H1 (cell line): ENCODE results near the gene PGBD5. TPM values are rescaled to one million over a fixed set of nuclear protein-coding genes. Genes with fewer than 3 reads are reported as not detected.

Experiments used
- CTCF ChIA-PET: fragments of 300-600 bp; sonication (Branson Sonifier 250); formaldehyde crosslinking; loops from one replicate; lab custom pipeline; 2021; ENCODE audit not compliant: partially characterized antibody; lab: Charles Lee
- POLR2A ChIA-PET: fragments of 300-600 bp; sonication (Branson Sonifier 250); formaldehyde crosslinking; loops from one replicate; lab custom pipeline; 2021; ENCODE audit warnings: inconsistent platforms; ENCODE audit not compliant: partially characterized antibody; lab: Charles Lee
- DNase-seq, 2 experiments: peaks; one replicate each; pipeline versions ENCODE4 v3.0.0 to v3.0.0-alpha.2; 2010 to 2022; ENCODE audit warnings: low spot score in 2 of 2, low read depth in 1 of 2, mixed read lengths in 1 of 2
- FAIRE-seq: peaks from 2 replicates; lab custom pipeline; 2011; peaks lifted over from hg19 to GRCh38; lab: Jason Lieb, UNC
- H2AFZ ChIP-seq: 2 replicates; pipeline ENCODE4 v1.8.1; 2012; ENCODE audit warnings: low read length, inconsistent platforms
- H2AK5ac ChIP-seq: 2 replicates; pipeline ENCODE4 v1.6.1; 2013; ENCODE audit warnings: low read depth, low read length
- H2BK120ac ChIP-seq: replicated peaks from 2 replicates; pipeline ENCODE3; 2013; ENCODE audit warnings: low read depth, low read length, inconsistent platforms
- H2BK12ac ChIP-seq: 2 replicates; pipeline ENCODE4 v1.6.1; 2013; ENCODE audit warnings: low read depth, low read length
- H2BK15ac ChIP-seq: 2 replicates; pipeline ENCODE4 v1.6.1; 2013; ENCODE audit warnings: low read length
- H2BK20ac ChIP-seq: 2 replicates; pipeline ENCODE4 v1.6.1; 2013; ENCODE audit warnings: low read length
- H2BK5ac ChIP-seq: 2 replicates; pipeline ENCODE4 v1.6.1; 2013; ENCODE audit warnings: low read depth, low read length
- H3K14ac ChIP-seq: 2 replicates; pipeline ENCODE4 v1.6.1; 2013; ENCODE audit warnings: inconsistent platforms; ENCODE audit not compliant: insufficient read length
- H3K18ac ChIP-seq: 2 replicates; pipeline ENCODE4 v1.6.1; 2013; ENCODE audit warnings: low read length; ENCODE audit errors: extremely low read depth
- H3K23ac ChIP-seq: 2 replicates; pipeline ENCODE4 v1.6.1; 2013; ENCODE audit warnings: inconsistent platforms; ENCODE audit not compliant: insufficient read length
- H3K23me2 ChIP-seq: 2 replicates; pipeline ENCODE4 v1.6.1; 2013; ENCODE audit warnings: low read depth, low read length
- H3K27ac ChIP-seq: 2 replicates; pipeline ENCODE4 v1.6.1; 2011; ENCODE audit warnings: low read depth, low read length, inconsistent platforms
- H3K27me3 ChIP-seq, 4 experiments: replicated peaks in 1 of 4; 1 replicate in 1 of 4; 2 replicates in 3 of 4; pipeline versions ENCODE4 v1.6.1 to v1.8.1; 2011 to 2013; ENCODE audit warnings: low read length in 3 of 4, mild to moderate bottlenecking in 3 of 4, inconsistent platforms in 2 of 4, mixed read lengths in 2 of 4, moderate library complexity in 1 of 4; ENCODE audit not compliant: control insufficient read depth in 3 of 4, insufficient read depth in 3 of 4; ENCODE audit errors: extremely low read depth in 1 of 4
- H3K36me3 ChIP-seq, 4 experiments: 2 replicates each; pipeline versions ENCODE4 v1.6.1 to v1.8.1; 2011 to 2013; ENCODE audit warnings: mild to moderate bottlenecking in 4 of 4, low read length in 3 of 4, moderate library complexity in 2 of 4, control low read depth in 1 of 4, inconsistent platforms in 1 of 4; ENCODE audit not compliant: insufficient read depth in 4 of 4, control insufficient read depth in 2 of 4
- H3K4ac ChIP-seq: replicated peaks from 2 replicates; pipeline ENCODE3; 2013; ENCODE audit warnings: low read length, low read depth, mixed read lengths, inconsistent platforms; ENCODE audit not compliant: insufficient read length
- H3K4me1 ChIP-seq, 4 experiments: replicated peaks in 1 of 4; 1 replicate in 1 of 4; 2 replicates in 3 of 4; pipeline versions ENCODE4 v1.6.1 to v1.8.1; 2011 to 2013; ENCODE audit warnings: low read length in 3 of 4, inconsistent platforms in 2 of 4, mixed read lengths in 1 of 4; ENCODE audit not compliant: insufficient read depth in 4 of 4, control insufficient read depth in 3 of 4
- H3K4me2 ChIP-seq, 2 experiments: 2 replicates each; pipeline versions ENCODE4 v1.6.1 to v1.8.1; 2011 to 2013; ENCODE audit warnings: low read depth in 2 of 2, low read length in 2 of 2, control low read depth in 1 of 2, inconsistent platforms in 1 of 2, mild to moderate bottlenecking in 1 of 2; ENCODE audit not compliant: insufficient read depth in 1 of 2
- H3K4me3 ChIP-seq, 4 experiments: fragments of 200-600, 300-600 bp in 1 of 4; sonication (generic), shearing (Covaris generic), sonication (Bioruptor Twin) in 1 of 4; 2 replicates each; pipeline versions ENCODE4 v1.5.1 to v1.8.1; 2011 to 2016; ENCODE audit warnings: low read length in 4 of 4, low read depth in 3 of 4, control low read depth in 2 of 4, inconsistent platforms in 2 of 4, mild to moderate bottlenecking in 2 of 4, mixed read lengths in 1 of 4, moderate library complexity in 1 of 4; ENCODE audit not compliant: insufficient read depth in 2 of 4; ENCODE audit errors: extremely low read depth in 1 of 4
- H3K56ac ChIP-seq: replicated peaks from 2 replicates; pipeline ENCODE3; 2013; ENCODE audit warnings: low read depth, mild to moderate bottlenecking, mixed read lengths, low read length, inconsistent platforms; ENCODE audit not compliant: insufficient read length
- H3K79me1 ChIP-seq: 2 replicates; pipeline ENCODE4 v1.6.1; 2013; ENCODE audit warnings: low read depth, low read length, control low read depth
- H3K79me2 ChIP-seq, 2 experiments: 2 replicates each; pipeline versions ENCODE4 v1.6.1 to v1.8.1; 2012 to 2013; ENCODE audit warnings: low read length in 2 of 2, mild to moderate bottlenecking in 2 of 2, inconsistent platforms in 1 of 2; ENCODE audit not compliant: insufficient read depth in 2 of 2, control insufficient read depth in 1 of 2
- H3K9ac ChIP-seq, 4 experiments: replicated peaks in 1 of 4; 1 replicate in 1 of 4; 2 replicates in 3 of 4; pipeline versions ENCODE4 v1.6.1 to v1.8.1; 2011 to 2013; ENCODE audit warnings: low read depth in 3 of 4, low read length in 3 of 4, control low read depth in 2 of 4, mild to moderate bottlenecking in 2 of 4, moderate library complexity in 2 of 4, inconsistent platforms in 1 of 4; ENCODE audit errors: extremely low read depth in 1 of 4
- H3K9me3 ChIP-seq, 2 experiments: 2 replicates each; pipeline versions ENCODE4 v1.6.1 to v1.8.1; 2012 to 2013; ENCODE audit warnings: mild to moderate bottlenecking in 2 of 2, moderate library complexity in 2 of 2, control low read depth in 1 of 2, inconsistent platforms in 1 of 2, low read depth in 1 of 2, low read length in 1 of 2, mixed read lengths in 1 of 2; ENCODE audit not compliant: insufficient read depth in 2 of 2
- H4K20me1 ChIP-seq, 2 experiments: replicated peaks in 1 of 2; 2 replicates each; pipeline versions ENCODE3 to v1.8.1; 2011 to 2013; ENCODE audit warnings: inconsistent platforms in 2 of 2, low read length in 2 of 2, mild to moderate bottlenecking in 1 of 2; ENCODE audit not compliant: insufficient read depth in 2 of 2, control insufficient read depth in 1 of 2
- H4K5ac ChIP-seq: 2 replicates; pipeline ENCODE4 v1.6.1; 2013; ENCODE audit warnings: low read length, low read depth, mixed read lengths, inconsistent platforms; ENCODE audit not compliant: insufficient read length
- H4K8ac ChIP-seq: 2 replicates; pipeline ENCODE4 v1.8.0; 2013; ENCODE audit warnings: mild to moderate bottlenecking, moderate library complexity, low read length, inconsistent platforms; ENCODE audit not compliant: insufficient read depth; ENCODE audit errors: extremely low read depth
- H4K91ac ChIP-seq: replicated peaks from 2 replicates; pipeline ENCODE3; 2013; ENCODE audit warnings: low read length, mixed read lengths, inconsistent platforms; ENCODE audit not compliant: insufficient read length
- CBX5 ChIP-seq: fragments of 300-800, 300-1000 bp; sonication (generic); IDR thresholded peaks from 2 replicates; pipeline ENCODE4 v1.7.1; 2016; ENCODE audit warnings: antibody characterized with exemption, low read length, low read depth
- CHD1 ChIP-seq: IDR thresholded peaks from 2 replicates; pipeline ENCODE4 v1.6.1; 2012; ENCODE audit warnings: low read depth, low read length, improper control_type of control experiment
- EZH2 ChIP-seq: fragments of 200-600 bp; sonication (generic); IDR thresholded peaks from 2 replicates; pipeline ENCODE4 v1.7.1; 2012; ENCODE audit warnings: low read depth, mild to moderate bottlenecking, moderate library complexity, low read length, inconsistent platforms; ENCODE audit not compliant: severe bottlenecking
- HDAC2 ChIP-seq, 2 experiments: fragments of 300-600 bp in 1 of 2; sonication (generic) in 1 of 2; IDR thresholded peaks; 2 replicates each; pipeline ENCODE4 v1.6.1; 2011 to 2012; ENCODE audit warnings: low read depth in 2 of 2, low read length in 2 of 2, mild to moderate bottlenecking in 2 of 2, moderate library complexity in 2 of 2, borderline replicate concordance in 1 of 2, inconsistent platforms in 1 of 2
- NANOG ChIP-seq: IDR thresholded peaks from 2 replicates; pipeline ENCODE4 v1.6.1; 2011; ENCODE audit warnings: low read length, low read depth, mild to moderate bottlenecking, inconsistent platforms; ENCODE audit not compliant: insufficient read depth, poor library complexity, severe bottlenecking
- SIX5 ChIP-seq: IDR thresholded peaks from 2 replicates; pipeline ENCODE4 v1.6.1; 2011; ENCODE audit warnings: mild to moderate bottlenecking, low read depth, low read length
- SP1 ChIP-seq: IDR thresholded peaks from 2 replicates; pipeline ENCODE4 v1.6.1; 2011; ENCODE audit warnings: low read depth, low read length
- SRF ChIP-seq: IDR thresholded peaks from 2 replicates; pipeline ENCODE4 v1.6.1; 2011; ENCODE audit warnings: mild to moderate bottlenecking, low read depth, low read length, moderate library complexity
- WGBS, 2 experiments: shearing (Covaris generic) in 1 of 2; methylation state at CpG; one replicate each; pipeline versions ENCODE4 v1.1.6 to v1.1.7; 2013 to 2015; ENCODE audit warnings: low lambda C conversion rate in 2 of 2, mixed read lengths in 2 of 2, inconsistent platforms in 1 of 2, low coverage in 1 of 2, missing lambda C conversion rate in 1 of 2; ENCODE audit not compliant: insufficient replicate concordance in 2 of 2, insufficient coverage in 1 of 2, insufficient read length in 1 of 2; ENCODE audit errors: extremely low coverage in 1 of 2, missing lambda C conversion rate in 1 of 2; 5-methylcytosine and 5-hydroxymethylcytosine counted together
- polyA plus RNA-seq, 7 experiments: library from polyadenylated mRNA; depleted of rRNA in 3 of 7; stranded (reverse) in 5 of 7; unstranded in 2 of 7; fragments of >200 nt in 5 of 7; fragments of 200-250 nt in 2 of 7; gene quantifications; 1 replicate in 5 of 7; 2 replicates in 1 of 7; 4 replicates in 1 of 7; pipeline versions ENCODE4 v1.2.1 to v1.2.3, GENCODE V29; 2011 to 2013; ENCODE audit warnings: missing spikeins in 2 of 7, mixed read lengths in 2 of 7
- total RNA-seq: library from RNA; stranded (reverse); fragmentation: NEBNext Ultra II Directional; extraction: Animal tissue kit (Norgen Biotek cat#: 25700); gene quantifications from 2 replicates; pipeline ENCODE4 v1.2.1, GENCODE V29; 2021

Gene PGBD5
- total and polyA plus RNA-seq, 2 of the 8 experiments (the other 6 are each of a cell fraction or from before 2014, with no cell fraction given) = 16.3 to 18.4 TPM

GRCh38 chr1:230352537-230352936, 73.6 kb downstream of the PGBD5 start:
- H4K5ac ChIP-seq = no peak overlapping the region
- no peak overlapping the region for H4K8ac ChIP-seq
- no peak overlapping the region for H3K4me3 ChIP-seq
- no peak overlapping the region for H2AK5ac ChIP-seq
- H3K18ac ChIP-seq = no peak overlapping the region
- FAIRE-seq (no peak), DNase-seq (no peak)
- no peak overlapping the region for H2BK120ac ChIP-seq
- no peak overlapping the region for H2BK15ac ChIP-seq
- no peak overlapping the region for H3K9ac ChIP-seq
- H3K56ac ChIP-seq = no peak overlapping the region
- no peaks in the 10 kb centered on the region for H3K27me3 ChIP-seq
- peaks cover 5 to 11% (median 8%) of the 10 kb centered on the region in 4 experiments; a peak in 7 of 8 replicates for H3K36me3 ChIP-seq
- H2BK20ac ChIP-seq = no peak overlapping the region
- no peaks in the 10 kb centered on the region for H3K4me1 ChIP-seq
- no peak overlapping the region for H4K91ac ChIP-seq
- no peak overlapping the region for H3K4me2 ChIP-seq
- WGBS, 2 experiments = 93% methylated on average over 6 of the region's 6 CpGs; no CpG with 5 or more reads in 1 of the 2 experiments
- ChIA-PET POLR2A (no interaction called here), CTCF (interaction anchor here (2.2 kb wide), 1 partner anchor 51 kb away, joined by 7 read pairs; no protein-coding TSS in a partner anchor)
- H2BK12ac ChIP-seq = no peak overlapping the region
- no peak for TF ChIP-seq HDAC2 (IDR thresholded peaks at IDR 0.05; ENCODE audit: borderline replicate concordance in 1 of 2, low read depth in 2 of 2, low read length in 2 of 2)
- no peak for TF ChIP-seq SRF
- no peak for TF ChIP-seq EZH2
- no peak for TF ChIP-seq SIX5
- TF ChIP-seq NANOG = no peak
- TF ChIP-seq CBX5 = no peak
- no peak for TF ChIP-seq CHD1
- no peak for TF ChIP-seq SP1
- no peaks in the 10 kb centered on the region for H3K9me3 ChIP-seq
- no peak overlapping the region for H2AFZ ChIP-seq
- H3K23me2 ChIP-seq = no peaks in the 10 kb centered on the region
- H4K20me1 ChIP-seq = peaks cover 0 to 5% of the 10 kb centered on the region in 2 experiments
- no peaks in the 10 kb centered on the region for H3K79me2 ChIP-seq
- no peak overlapping the region for H3K14ac ChIP-seq
- H2BK5ac ChIP-seq = no peak overlapping the region
- no peaks in the 10 kb centered on the region; the same call in 1 of the 2 replicates for H3K79me1 ChIP-seq
- no peak overlapping the region for H3K4ac ChIP-seq
- H3K23ac ChIP-seq = no peak overlapping the region
- H3K27ac ChIP-seq = no peak overlapping the region
